Cardiac muscle cell (in vitro differentiated cells and primary cell): ENCODE measurements around the gene RBM25. TPM values are rescaled to one million over a fixed set of nuclear protein-coding genes. Genes with fewer than 3 reads are reported as not detected.
"Not testable (repeated sequence)": the region's sequence is repeated elsewhere in the genome, so short reads cannot be mapped to it uniquely, and the experiment has no call there.

Source experiments
- DNase-seq, 2 donors: peaks; one replicate each; pipeline versions ENCODE4 v3.0.0 to v3.0.0-alpha.2; 2010 to 2017; ENCODE audit warnings: low read depth in 1 of 2, low spot score in 1 of 2
- H3K27ac ChIP-seq: fragments of 200-600 bp; sonication (generic); 2 replicates; pipeline ENCODE4 v1.5.1; 2016
- H3K27me3 ChIP-seq: fragments of 200-600 bp; sonication (generic); 2 replicates; pipeline ENCODE4 v1.6.0; 2016; ENCODE audit warnings: control low read depth
- H3K36me3 ChIP-seq: fragments of 200-600 bp; sonication (generic); 2 replicates; pipeline ENCODE4 v1.5.1; 2016; ENCODE audit warnings: control low read depth
- H3K4me1 ChIP-seq: fragments of 200-600 bp; sonication (generic); 2 replicates; pipeline ENCODE4 v1.8.1; 2017; ENCODE audit warnings: low read depth, mild to moderate bottlenecking, mixed run types
- H3K4me3 ChIP-seq: fragments of 200-600 bp; sonication (generic); 2 replicates; pipeline ENCODE4 v1.5.1; 2016; ENCODE audit warnings: mild to moderate bottlenecking
- H3K9me3 ChIP-seq: fragments of 200-600 bp; sonication (generic); 2 replicates; pipeline ENCODE4 v1.5.1; 2017; ENCODE audit warnings: low read depth, mild to moderate bottlenecking, control low read depth
- polyA plus RNA-seq: library from polyadenylated mRNA; unstranded; fragments of >200 nt; fragmentation: Nextera tagmentation; extraction: Ambion mirVana; gene quantifications from 2 replicates; pipeline ENCODE4 v1.2.1, GENCODE V29; 2016
- total RNA-seq: library from RNA; depleted of rRNA; stranded (reverse); fragments of >200 nt; gene quantifications from 2 replicates; pipeline ENCODE4 v1.2.3, GENCODE V29; 2016
- TF ChIP-seq, protein P1 (sequence below): IDR thresholded peaks from 2 replicates; pipeline ENCODE4 v1.5.1; 2012; ENCODE audit warnings: low read depth, mild to moderate bottlenecking, low read length

The RBM25 gene
- 27.8 and 66.8 TPM in 2 replicates for total RNA-seq
- 65.6 and 86.4 TPM in 2 replicates for polyA plus RNA-seq

DNA sequence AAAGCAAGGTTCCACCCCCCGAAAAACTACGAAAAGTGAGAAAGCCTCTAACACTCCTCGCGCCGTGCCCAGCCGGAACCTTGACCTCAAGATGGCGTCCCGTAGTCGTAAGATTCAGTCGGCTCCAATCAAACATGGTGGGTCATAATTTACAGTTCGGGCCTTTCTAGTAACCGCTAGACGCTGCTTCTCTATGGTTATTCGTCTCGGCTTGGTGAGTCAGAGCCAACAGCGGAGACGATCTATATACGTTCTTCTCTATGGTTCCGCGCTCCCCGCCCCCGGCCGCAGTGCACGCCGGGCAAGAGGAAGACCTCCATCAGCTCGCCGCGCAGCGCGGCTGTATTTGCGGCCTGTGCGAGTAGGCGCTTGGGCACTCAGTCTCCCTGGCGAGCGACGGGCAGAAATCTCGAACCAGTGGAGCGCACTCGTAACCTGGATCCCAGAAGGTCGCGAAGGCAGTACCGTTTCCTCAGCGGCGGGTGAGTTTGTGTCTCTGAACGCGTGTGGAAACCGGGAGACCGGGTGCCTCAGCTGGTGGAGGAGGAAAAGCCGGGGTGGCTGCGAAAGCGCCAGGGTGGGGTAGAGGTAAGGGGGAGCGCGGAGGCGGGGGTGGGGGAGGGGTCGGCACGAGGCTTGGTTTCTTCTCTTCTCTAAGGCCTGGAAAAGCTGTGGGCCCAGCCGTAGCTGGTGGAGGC lies at the start of gene RBM25:
RBM25 (plus strand) TSS at position 311 of the 698 bp plus-strand sequence. CDS start 13,108 bp downstream, outside the sequence.
- Histone ChIP-seq H3K27ac (peak within 1 kb of the TSS; percentile 98), H3K36me3 (no peaks in the 10 kb centered on the region), H3K4me1 (peaks cover 5% of the 10 kb centered on the region), H3K4me3 (peak within 1 kb of the TSS; percentile 81), H3K9me3 (no peaks in the 10 kb centered on the region), H3K27me3 (no peaks in the 10 kb centered on the region)
- DNase-seq = peak; percentile 98 to 99
- TF ChIP-seq, protein P1, sequence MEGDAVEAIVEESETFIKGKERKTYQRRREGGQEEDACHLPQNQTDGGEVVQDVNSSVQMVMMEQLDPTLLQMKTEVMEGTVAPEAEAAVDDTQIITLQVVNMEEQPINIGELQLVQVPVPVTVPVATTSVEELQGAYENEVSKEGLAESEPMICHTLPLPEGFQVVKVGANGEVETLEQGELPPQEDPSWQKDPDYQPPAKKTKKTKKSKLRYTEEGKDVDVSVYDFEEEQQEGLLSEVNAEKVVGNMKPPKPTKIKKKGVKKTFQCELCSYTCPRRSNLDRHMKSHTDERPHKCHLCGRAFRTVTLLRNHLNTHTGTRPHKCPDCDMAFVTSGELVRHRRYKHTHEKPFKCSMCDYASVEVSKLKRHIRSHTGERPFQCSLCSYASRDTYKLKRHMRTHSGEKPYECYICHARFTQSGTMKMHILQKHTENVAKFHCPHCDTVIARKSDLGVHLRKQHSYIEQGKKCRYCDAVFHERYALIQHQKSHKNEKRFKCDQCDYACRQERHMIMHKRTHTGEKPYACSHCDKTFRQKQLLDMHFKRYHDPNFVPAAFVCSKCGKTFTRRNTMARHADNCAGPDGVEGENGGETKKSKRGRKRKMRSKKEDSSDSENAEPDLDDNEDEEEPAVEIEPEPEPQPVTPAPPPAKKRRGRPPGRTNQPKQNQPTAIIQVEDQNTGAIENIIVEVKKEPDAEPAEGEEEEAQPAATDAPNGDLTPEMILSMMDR = no peak

DNA sequence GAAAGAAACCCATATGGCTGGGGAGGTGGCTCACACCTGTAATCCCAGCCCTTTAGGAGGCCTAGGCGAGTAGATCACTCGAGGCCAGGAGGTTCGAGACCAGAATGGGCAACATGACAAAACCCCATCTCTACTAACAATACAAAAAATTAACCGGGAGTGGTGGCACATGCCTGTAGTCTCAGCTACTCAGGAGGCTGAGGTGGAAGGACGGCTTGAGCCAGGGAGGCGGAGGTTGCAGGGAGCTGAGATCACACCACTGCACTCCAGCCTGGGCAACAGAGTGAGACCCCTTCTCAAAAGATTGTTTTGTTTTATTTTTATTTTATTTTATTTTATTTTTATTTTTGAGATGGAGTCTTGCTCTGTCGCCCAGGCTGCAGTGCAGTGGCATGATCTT lies 47.1 kb upstream of the RBM25 start:
- not testable (repeated sequence) for H3K9me3 ChIP-seq, H3K4me3 ChIP-seq, H3K27ac ChIP-seq, DNase-seq, H3K36me3 ChIP-seq, H3K4me1 ChIP-seq, H3K27me3 ChIP-seq

DNA sequence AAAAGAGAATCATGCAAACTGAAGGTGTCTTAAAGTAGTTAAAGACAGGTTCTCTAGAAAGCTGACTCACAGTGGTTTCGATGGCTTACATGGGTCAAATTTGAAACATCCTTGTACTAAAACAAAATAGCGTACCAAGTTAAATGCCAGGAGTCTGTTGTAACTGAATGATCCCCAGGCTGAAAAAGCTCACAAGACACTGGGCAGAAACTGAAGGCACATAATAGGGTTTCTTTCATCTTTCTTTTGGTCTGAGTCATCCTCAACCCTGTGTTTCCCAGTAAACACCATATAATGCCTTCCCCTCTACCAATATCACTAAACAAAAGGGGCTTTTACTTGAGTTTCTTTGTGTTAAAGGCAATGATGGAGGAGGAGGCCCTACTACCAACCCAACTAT lies 44.2 kb upstream of the RBM25 start:
- Histone ChIP-seq H3K36me3 (no peaks in the 10 kb centered on the region), H3K4me1 (no peaks in the 10 kb centered on the region), H3K4me3 (no peak overlapping the region), H3K9me3 (no peaks in the 10 kb centered on the region), H3K27me3 (no peaks in the 10 kb centered on the region), H3K27ac (no peak overlapping the region)
- no peak for DNase-seq
- TF ChIP-seq, protein P1 = no peak

DNA sequence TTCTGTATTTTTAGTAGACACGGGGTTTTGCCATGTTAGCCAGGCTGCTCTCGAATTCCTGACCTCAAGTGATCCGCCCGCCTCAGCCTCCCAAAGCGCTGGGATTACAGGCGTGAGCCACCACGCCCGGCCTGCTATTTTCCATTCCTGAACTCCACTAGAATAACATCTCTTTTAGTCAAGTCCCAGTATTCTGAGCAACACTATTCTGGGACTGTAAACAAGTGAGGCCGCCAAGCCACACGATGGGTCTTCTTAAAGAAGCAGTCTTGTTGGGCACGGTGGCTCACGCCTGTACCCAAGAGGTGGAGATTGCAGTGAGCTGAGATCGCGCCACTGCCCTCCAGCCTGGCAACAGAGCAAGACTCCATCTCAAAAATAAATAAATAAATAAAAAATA lies 42.8 kb upstream of the RBM25 start:
- not testable (repeated sequence) for H3K27ac ChIP-seq, H3K36me3 ChIP-seq, H3K4me3 ChIP-seq, H3K27me3 ChIP-seq, H3K9me3 ChIP-seq, H3K4me1 ChIP-seq, DNase-seq

DNA sequence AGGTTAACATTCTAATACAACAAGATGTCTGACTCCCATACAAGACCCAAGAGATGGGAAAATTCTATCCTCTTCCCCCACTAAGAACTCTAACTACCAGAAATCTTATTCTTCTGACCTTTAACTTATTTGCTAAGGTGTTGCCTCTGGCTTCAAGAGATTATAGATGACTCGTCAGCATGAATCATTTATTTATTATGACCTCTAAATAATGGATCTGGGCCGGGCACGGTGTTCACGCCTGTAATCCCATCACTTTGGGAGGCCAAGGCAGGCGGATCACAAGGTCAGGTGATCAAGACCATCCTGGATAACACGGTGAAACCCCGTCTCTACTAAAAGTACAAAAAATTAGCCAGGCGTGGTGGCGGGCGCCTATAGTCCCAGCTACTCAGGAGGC lies 42.3 kb upstream of the RBM25 start:
- H3K27ac ChIP-seq, H3K36me3 ChIP-seq, H3K4me1 ChIP-seq, DNase-seq, H3K27me3 ChIP-seq, H3K9me3 ChIP-seq, H3K4me3 ChIP-seq: not testable (repeated sequence)

DNA sequence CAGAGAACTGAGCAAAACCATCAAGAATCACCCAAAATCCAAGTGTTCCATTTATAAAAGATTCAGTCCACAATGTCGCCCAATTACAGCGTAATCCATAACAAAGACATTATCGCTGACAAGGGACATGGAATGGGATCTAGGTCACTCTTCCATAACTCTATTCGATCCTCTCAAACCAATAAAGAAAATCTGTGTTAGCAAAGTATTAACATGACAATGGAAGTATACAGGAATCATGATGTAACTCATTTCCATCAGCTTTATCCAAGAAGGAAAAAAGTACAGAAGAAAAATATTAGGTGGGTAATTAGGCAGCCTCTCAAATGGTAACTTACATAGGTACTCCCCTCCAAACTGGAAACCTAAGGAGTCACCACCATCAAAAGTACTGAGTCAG lies 36.3 kb upstream of the RBM25 start:
- no peaks in the 10 kb centered on the region for H3K27me3 ChIP-seq
- no peaks in the 10 kb centered on the region for H3K9me3 ChIP-seq
- H3K27ac ChIP-seq = no peak overlapping the region
- no peak for DNase-seq
- TF ChIP-seq, protein P1 = no peak
- H3K36me3 ChIP-seq = peaks cover 15% of the 10 kb centered on the region
- H3K4me1 ChIP-seq = peaks cover 8% of the 10 kb centered on the region
- no peak overlapping the region for H3K4me3 ChIP-seq

DNA sequence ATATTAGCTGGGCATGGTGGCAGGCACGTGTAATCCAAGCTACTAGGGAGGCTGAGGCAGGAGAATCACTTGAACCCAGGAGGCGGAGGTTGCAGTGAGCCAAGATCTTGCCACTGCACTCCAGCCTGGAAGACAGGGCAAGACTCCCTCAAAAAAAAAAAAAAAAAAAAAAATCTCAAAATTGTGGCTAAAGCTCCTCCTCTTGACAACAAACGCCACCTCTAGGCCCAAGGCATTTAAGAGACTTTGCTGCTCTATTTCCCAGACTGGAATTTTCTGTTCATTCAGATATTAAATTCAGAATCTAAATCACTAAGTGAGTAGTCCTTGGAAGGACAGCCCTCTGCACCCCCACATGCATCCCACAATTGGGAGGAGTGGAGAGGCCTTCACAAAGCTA lies 32.8 kb upstream of the RBM25 start:
- peaks cover 15% of the 10 kb centered on the region for H3K36me3 ChIP-seq
- peak in 1 of 2 donors; percentile 17 for DNase-seq
- H3K4me1 ChIP-seq = peaks cover 8% of the 10 kb centered on the region
- no peak overlapping the region for H3K27ac ChIP-seq
- no peaks in the 10 kb centered on the region for H3K9me3 ChIP-seq
- no peaks in the 10 kb centered on the region for H3K27me3 ChIP-seq
- H3K4me3 ChIP-seq = peak overlapping the region; percentile 59
- TF ChIP-seq, protein P1 = no peak
